Activated T-helper 2 cell treated with anti-CD3 and anti-CD28 coated beads, Interferon-gamma antibody, Interleukin-2, Interleukin-4, amounts not matched to agents 10 μg/mL and 5 μg/mL and 100 μg/mL, durations not matched to agents 14 hours and 24 hours and 36 hours (primary cell): ENCODE measurements around the gene GNG8. TPM values are rescaled to one million over a fixed set of nuclear protein-coding genes. Genes with fewer than 3 reads are reported as not detected.
A peak's percentile ranks its signal among the peaks of the same experiment; 100 is the strongest.

ENCODE experiments used
- DNase-seq: peaks from one replicate; pipeline ENCODE4 v3.0.0; 2021; ENCODE audit warnings: low spot score
- H3K27ac Mint-ChIP-seq: one replicate; pipeline ENCODE4 v1.8.0; 2021; ENCODE audit warnings: mixed read lengths
- H3K27me3 Mint-ChIP-seq: one replicate; pipeline ENCODE4 v1.8.0; 2021; ENCODE audit warnings: low read depth, mixed read lengths
- H3K36me3 Mint-ChIP-seq: one replicate; pipeline ENCODE4 v1.8.0; 2021; ENCODE audit warnings: low read depth, mixed read lengths
- H3K4me1 Mint-ChIP-seq: one replicate; pipeline ENCODE4 v1.8.0; 2021; ENCODE audit warnings: low read depth, mixed read lengths
- H3K4me3 Mint-ChIP-seq: one replicate; pipeline ENCODE4 v1.8.0; 2021; ENCODE audit warnings: low read depth, mild to moderate bottlenecking, moderate library complexity, mixed read lengths
- H3K9me3 Mint-ChIP-seq: one replicate; pipeline ENCODE4 v1.8.0; 2021; ENCODE audit warnings: mixed read lengths
- intact Hi-C: fragments of 100-400 bp; cut with micrococcal nuclease; formaldehyde crosslinking; loops from one replicate; pipeline ENCODE4 v1.15.1; 2023
- total RNA-seq: library from RNA; stranded (reverse); gene quantifications from 2 replicates; pipeline ENCODE4 v1.2.3, GENCODE V29; 2022

The GNG8 gene
- total RNA-seq, 1 donor from 2014 or later, result 29.1 TPM

GRCh38 chr19:46610413-46610775 lies 25.6 kb downstream of the GNG8 start:
- Mint-ChIP-seq H3K36me3 (peaks cover 69% of the 10 kb centered on the region), H3K4me1 (peaks cover 43% of the 10 kb centered on the region), H3K4me3 (no peak overlapping the region), H3K27ac (no peak overlapping the region), H3K9me3 (no peaks in the 10 kb centered on the region), H3K27me3 (no peaks in the 10 kb centered on the region)
- DNase-seq, result no peak
- intact Hi-C loops, result no loop called here

GRCh38 chr19:46609511-46610412 lies 26.2 kb downstream of the GNG8 start:
- peaks cover 75% of the 10 kb centered on the region for H3K36me3 Mint-ChIP-seq
- H3K4me1 Mint-ChIP-seq, result peaks cover 43% of the 10 kb centered on the region
- intact Hi-C loops, result no loop called here
- no peak overlapping the region for H3K4me3 Mint-ChIP-seq
- DNase-seq, result no peak
- no peaks in the 10 kb centered on the region for H3K27me3 Mint-ChIP-seq
- H3K27ac Mint-ChIP-seq, result no peak overlapping the region
- H3K9me3 Mint-ChIP-seq, result no peaks in the 10 kb centered on the region

- DNase-seq, result no peak
- H3K9me3 Mint-ChIP-seq, result no peaks in the 10 kb centered on the region
- no peak overlapping the region for H3K4me3 Mint-ChIP-seq
- intact Hi-C loops, result no loop called here
- no peaks in the 10 kb centered on the region for H3K27me3 Mint-ChIP-seq
- H3K27ac Mint-ChIP-seq, result no peak overlapping the region
- peaks cover 76% of the 10 kb centered on the region for H3K36me3 Mint-ChIP-seq
- peaks cover 39% of the 10 kb centered on the region for H3K4me1 Mint-ChIP-seq
Measured at GRCh38 chr19:46608581-46609345, 27.2 kb downstream of the GNG8 start.

- Mint-ChIP-seq H3K4me3 (no peak overlapping the region), H3K27ac (no peak overlapping the region), H3K9me3 (no peaks in the 10 kb centered on the region), H3K4me1 (peaks cover 44% of the 10 kb centered on the region), H3K36me3 (peaks cover 81% of the 10 kb centered on the region), H3K27me3 (no peaks in the 10 kb centered on the region)
- intact Hi-C loops, result no loop called here
- no peak for DNase-seq
Measured at GRCh38 chr19:46608178-46608577, 27.8 kb downstream of the GNG8 start.

GRCh38 chr19:46607448-46607841 lies 28.6 kb downstream of the GNG8 start:
- Mint-ChIP-seq H3K4me1 (peaks cover 43% of the 10 kb centered on the region), H3K27ac (no peak overlapping the region), H3K9me3 (no peaks in the 10 kb centered on the region), H3K36me3 (peaks cover 83% of the 10 kb centered on the region), H3K27me3 (no peaks in the 10 kb centered on the region), H3K4me3 (no peak overlapping the region)
- intact Hi-C loops, result no loop called here
- no peak for DNase-seq

GRCh38 chr19:46606681-46607447 lies 29.1 kb downstream of the GNG8 start:
- peak overlapping the region; percentile 6 for H3K4me3 Mint-ChIP-seq
- H3K27ac Mint-ChIP-seq, result peak overlapping the region; percentile 22
- peaks cover 37% of the 10 kb centered on the region for H3K4me1 Mint-ChIP-seq
- intact Hi-C loops, result no loop called here
- peaks cover 88% of the 10 kb centered on the region for H3K36me3 Mint-ChIP-seq
- no peaks in the 10 kb centered on the region for H3K27me3 Mint-ChIP-seq
- H3K9me3 Mint-ChIP-seq, result no peaks in the 10 kb centered on the region
- DNase-seq, result no peak

GRCh38 chr19:46606019-46606418 lies 30.0 kb downstream of the GNG8 start:
- Mint-ChIP-seq H3K4me3 (no peak overlapping the region), H3K4me1 (peaks cover 28% of the 10 kb centered on the region), H3K36me3 (peaks cover 85% of the 10 kb centered on the region), H3K27me3 (no peaks in the 10 kb centered on the region), H3K27ac (peak overlapping the region; percentile 5), H3K9me3 (no peaks in the 10 kb centered on the region)
- intact Hi-C loops, result no loop called here
- DNase-seq, result no peak

GRCh38 chr19:46605356-46605821 lies 30.6 kb downstream of the GNG8 start:
- H3K4me3 Mint-ChIP-seq, result no peak overlapping the region
- intact Hi-C loops, result no loop called here

GRCh38 chr19:46604781-46605355 lies 31.1 kb downstream of the GNG8 start:
- no peak for DNase-seq
- Mint-ChIP-seq H3K9me3 (no peaks in the 10 kb centered on the region), H3K27me3 (no peaks in the 10 kb centered on the region), H3K36me3 (peaks cover 75% of the 10 kb centered on the region), H3K4me1 (peaks cover 25% of the 10 kb centered on the region), H3K4me3 (no peak overlapping the region), H3K27ac (no peak overlapping the region)
- intact Hi-C loops, result loop anchor here (5.0 kb wide), 1 partner anchor 182 kb away; the partner anchor contains the start of gene SLC1A5

More at GRCh38 chr19:46605356-46605821, 30.6 kb downstream of the GNG8 start:
- H3K36me3 Mint-ChIP-seq, result peaks cover 80% of the 10 kb centered on the region
- no peak for DNase-seq
- no peak overlapping the region for H3K27ac Mint-ChIP-seq
- no peaks in the 10 kb centered on the region for H3K27me3 Mint-ChIP-seq
- no peaks in the 10 kb centered on the region for H3K9me3 Mint-ChIP-seq
- H3K4me1 Mint-ChIP-seq, result peaks cover 22% of the 10 kb centered on the region

GRCh38 chr19:46603752-46604231 lies 32.2 kb downstream of the GNG8 start:
- DNase-seq, result no peak
- H3K27me3 Mint-ChIP-seq, result no peaks in the 10 kb centered on the region
- peak overlapping the region; percentile 93 for H3K4me3 Mint-ChIP-seq
- H3K4me1 Mint-ChIP-seq, result peaks cover 22% of the 10 kb centered on the region
- intact Hi-C loops, result loop anchor here (1.0 to 5.0 kb wide), 4 partner anchors 8 to 184 kb away; partner anchors contain the start of genes PRKD2 and SLC1A5
- H3K36me3 Mint-ChIP-seq, result peaks cover 68% of the 10 kb centered on the region
- peaks cover 4% of the 10 kb centered on the region for H3K9me3 Mint-ChIP-seq
- peak overlapping the region; percentile 100 for H3K27ac Mint-ChIP-seq

GRCh38 chr19:46603195-46603637 lies 32.8 kb downstream of the GNG8 start:
- Mint-ChIP-seq H3K4me1 (peaks cover 22% of the 10 kb centered on the region), H3K9me3 (peaks cover 10% of the 10 kb centered on the region), H3K27ac (peak overlapping the region; percentile 100), H3K4me3 (peak overlapping the region; percentile 93), H3K36me3 (peaks cover 69% of the 10 kb centered on the region), H3K27me3 (peaks cover 3% of the 10 kb centered on the region)
- intact Hi-C loops, result loop anchor here (1.0 to 5.0 kb wide), 4 partner anchors 8 to 184 kb away; partner anchors contain the start of genes PRKD2 and SLC1A5
- no peak for DNase-seq
